KG1 (cell line): ENCODE data around the gene EPHA7.

ENCODE experiments used
- DNase-seq: peaks from one replicate; lab custom pipeline; 2025; lab: John Stamatoyannopoulos, UW

The EPHA7 gene

DNA sequence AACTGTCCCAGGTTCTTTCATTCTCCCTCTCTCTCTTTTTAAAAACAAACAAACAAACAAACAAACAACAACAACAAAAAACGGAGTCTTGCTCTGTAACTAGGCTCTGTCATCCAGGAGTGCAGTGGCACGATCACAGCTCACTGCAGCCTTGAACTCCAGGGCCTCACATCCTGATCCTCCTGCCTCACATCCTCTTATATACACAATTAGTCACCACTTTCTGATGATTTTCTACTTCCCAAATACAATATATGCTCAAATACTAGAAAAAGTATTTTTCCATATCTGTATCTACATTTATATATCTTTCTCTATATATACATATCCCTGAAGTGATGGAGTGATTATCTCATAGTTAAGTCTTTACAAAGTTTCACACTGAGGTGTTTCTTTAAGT lies 170.7 kb downstream of the EPHA7 start:
- no peak for DNase-seq

DNA sequence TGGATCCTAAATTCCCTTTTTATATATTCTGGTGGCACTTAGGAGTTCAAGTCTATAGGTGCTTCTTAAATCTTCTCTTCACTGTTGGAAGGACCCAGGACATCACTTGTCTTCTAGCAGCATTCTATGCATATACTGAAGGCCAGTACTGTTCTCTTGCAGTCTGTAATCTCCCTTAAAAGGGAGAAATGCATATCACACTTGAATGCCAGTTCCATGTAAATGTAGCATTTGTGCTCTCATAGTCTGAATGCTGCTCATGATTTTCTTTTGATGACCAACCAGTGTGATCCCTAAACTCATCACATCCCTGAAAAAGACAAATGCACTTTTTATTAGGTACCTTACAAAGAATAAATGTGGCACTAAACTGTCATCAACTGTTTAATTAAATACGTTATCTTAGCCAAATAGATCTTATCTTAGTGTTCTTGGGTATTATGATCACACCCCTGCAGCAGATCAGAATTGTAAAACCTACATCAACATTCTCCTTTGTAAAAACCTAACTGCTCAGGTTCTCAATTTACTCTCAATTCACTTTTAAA lies 176.1 kb downstream of the EPHA7 start:
- no peak for DNase-seq

DNA sequence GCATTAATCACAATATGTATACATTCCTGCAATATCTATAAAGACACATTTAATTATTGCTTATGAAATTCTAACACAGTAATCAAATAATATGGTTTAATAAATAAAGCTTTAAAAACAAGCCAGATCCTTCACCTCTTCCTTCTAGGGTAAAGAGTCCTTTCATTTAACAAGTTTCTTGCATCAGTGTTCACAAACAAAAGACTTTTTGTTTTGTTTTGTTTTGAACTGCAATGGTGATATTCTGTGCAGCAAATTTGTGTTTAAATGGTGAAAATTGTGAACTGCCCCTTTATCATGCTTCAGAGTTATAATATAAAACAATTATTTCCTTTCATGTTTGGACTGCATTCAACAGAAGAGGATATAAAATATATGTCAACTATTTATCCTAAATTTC lies 177.3 kb downstream of the EPHA7 start:
- DNase-seq = no peak

- DNase-seq = no peak
These were observed 180.7 kb downstream of the EPHA7 start for GRCh38 chr6:93238632-93239031.

- no peak for DNase-seq
These were observed 183.6 kb downstream of the EPHA7 start for GRCh38 chr6:93235775-93236174.

- no peak for DNase-seq
These were observed 192.5 kb downstream of the EPHA7 start for GRCh38 chr6:93226822-93227221.

GRCh38 chr6:93222071-93222851 lies 197.1 kb downstream of the EPHA7 start:
- DNase-seq = no peak

GRCh38 chr6:93219447-93219846 lies 199.9 kb downstream of the EPHA7 start:
- no peak for DNase-seq

DNA sequence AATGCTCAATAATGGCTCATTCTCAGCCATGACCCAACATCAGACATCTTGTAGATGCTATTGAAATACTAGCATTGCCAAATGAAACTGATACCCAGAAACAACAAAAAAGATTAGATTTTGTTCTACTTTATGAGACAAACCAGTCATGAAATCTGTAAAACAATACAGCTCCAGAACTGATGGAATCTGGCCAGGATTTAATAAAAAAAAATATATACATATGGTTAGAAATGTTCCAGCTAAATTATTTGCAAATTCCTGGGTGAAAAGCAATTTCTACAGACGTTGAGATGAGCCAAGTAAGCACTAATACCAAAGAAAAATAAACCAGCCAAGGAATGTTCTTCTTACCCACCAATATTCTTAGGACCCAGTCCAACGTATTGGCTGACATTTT lies 201.3 kb downstream of the EPHA7 start:
- DNase-seq = no peak

DNA sequence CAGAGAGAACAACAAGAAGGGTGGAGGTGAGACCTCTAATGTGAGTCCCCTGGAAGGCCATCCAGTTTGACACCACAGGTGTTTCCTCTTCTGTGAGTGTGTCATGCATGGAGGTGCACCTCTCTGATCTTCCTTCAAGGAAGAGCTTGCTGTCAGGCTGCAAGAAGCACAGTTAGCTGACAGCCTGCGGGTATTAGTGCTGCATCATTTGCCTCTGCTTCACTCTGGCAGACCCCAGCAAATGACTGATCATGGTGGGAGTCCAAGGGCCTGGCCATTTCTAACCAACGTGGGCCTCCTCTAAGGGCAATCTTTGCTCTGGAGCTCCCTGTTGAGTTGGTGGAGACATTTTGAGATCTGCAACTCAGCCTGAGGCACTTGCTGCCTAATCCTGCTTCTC lies 206.3 kb downstream of the EPHA7 start:
- no peak for DNase-seq

DNA sequence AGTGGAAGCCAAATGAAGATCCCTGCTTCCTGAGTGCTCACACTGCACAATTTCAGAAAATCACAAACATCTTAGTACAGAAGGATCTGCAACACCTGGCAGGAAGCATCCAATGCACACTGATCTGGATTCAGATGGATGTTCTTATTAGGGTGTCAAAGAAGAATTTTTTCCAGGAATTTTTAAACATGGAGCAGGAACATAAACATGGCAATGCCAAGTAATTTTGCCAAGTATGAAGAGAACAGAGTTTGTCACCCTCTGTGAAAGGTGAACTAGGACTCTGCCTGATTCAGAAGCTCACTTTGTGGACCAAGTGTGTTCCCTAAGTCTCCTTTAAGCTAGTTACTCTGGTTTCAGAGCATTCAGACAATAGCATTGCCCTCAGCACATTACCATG lies 208.5 kb downstream of the EPHA7 start:
- DNase-seq = no peak

DNA sequence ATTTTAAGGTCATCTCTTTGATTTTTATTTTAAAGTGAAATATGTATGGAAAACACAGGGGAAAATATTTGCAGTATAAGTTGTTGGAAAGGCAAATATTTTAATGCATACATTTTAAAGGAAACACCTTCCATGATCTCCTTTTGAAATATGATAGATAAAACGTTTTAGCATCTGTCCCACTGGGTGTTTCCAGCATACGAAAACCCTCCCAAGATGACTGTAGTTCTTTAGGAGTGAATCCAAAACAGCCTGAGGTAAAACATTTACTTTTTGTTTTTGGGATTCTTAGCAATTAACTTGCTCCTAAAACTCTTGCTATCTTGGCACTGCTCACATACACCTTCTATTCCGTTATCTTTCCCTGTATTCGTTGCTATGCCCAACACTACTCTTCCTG lies 210.0 kb downstream of the EPHA7 start:
- DNase-seq = no peak

DNA sequence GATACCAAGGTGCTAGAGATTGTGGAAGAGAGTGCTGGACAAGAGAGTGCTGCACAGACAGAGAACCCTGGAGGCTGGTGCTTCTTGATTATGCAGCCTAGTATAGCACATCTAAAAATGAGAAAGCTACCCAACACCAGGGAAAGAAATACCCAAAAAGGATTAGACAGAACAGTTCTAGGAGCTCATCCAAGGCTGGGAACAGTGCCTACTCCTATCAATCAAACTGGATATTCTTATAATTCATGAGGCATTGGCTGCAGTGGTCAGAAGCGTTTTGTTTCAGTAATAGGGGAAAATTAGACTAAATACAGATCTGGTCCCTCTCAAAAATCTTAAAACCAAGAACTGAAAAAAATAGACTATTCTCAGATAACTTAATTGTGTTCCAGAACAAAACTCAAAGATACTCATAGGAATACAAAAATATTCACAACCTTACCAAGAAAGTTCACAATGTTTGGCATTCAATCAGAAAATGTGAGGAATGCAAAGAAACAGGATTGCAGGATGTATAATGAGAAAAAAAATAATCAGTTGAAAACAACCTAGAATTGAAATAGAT lies 222.9 kb downstream of the EPHA7 start:
- DNase-seq = no peak

DNA sequence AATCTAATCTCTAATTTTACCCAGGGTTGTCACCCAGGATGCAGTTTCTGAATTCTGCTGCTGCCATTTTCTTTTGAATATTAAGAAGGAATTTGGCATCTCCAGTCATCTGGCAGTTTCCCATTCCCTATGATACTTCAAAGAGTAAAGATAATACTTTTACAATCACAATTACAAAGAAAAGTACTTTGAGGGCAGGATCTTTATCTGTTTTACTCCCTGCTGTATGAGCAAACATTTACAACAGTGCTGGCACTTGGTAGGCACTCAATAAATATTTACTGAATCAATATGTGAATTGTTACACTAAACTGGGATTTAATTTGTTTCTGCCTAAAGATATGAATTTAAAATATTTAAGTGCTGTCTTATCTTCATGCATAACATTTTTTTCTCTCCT lies 224.9 kb downstream of the EPHA7 start:
- no peak for DNase-seq

GRCh38 chr6:93193868-93194267 lies 225.5 kb downstream of the EPHA7 start:
- no peak for DNase-seq
